Activated effector memory CD4-positive, alpha-beta T cell treated with anti-CD3 and anti-CD28 coated beads, Interleukin-2, amount 50 U/mL, for 16 hours (primary cell): ENCODE data around the gene FSTL4.

Source experiments
- DNase-seq: peaks from one replicate; pipeline ENCODE4 v3.0.0-alpha.2; 2020

Gene FSTL4

GRCh38 chr5:133358271-133358670, 254.1 kb downstream of the FSTL4 start:
- no peak for DNase-seq

GRCh38 chr5:133357758-133358157, 254.6 kb downstream of the FSTL4 start:
- DNase-seq: no peak

- no peak for DNase-seq
Observed at GRCh38 chr5:133356984-133357421, 255.3 kb downstream of the FSTL4 start.

GRCh38 chr5:133356396-133356983, 255.9 kb downstream of the FSTL4 start:
- no peak for DNase-seq

GRCh38 chr5:133354323-133355185, 257.8 kb downstream of the FSTL4 start:
- no peak for DNase-seq

GRCh38 chr5:133353741-133354140, 258.6 kb downstream of the FSTL4 start:
- DNase-seq: no peak

GRCh38 chr5:133348406-133348805, 263.9 kb downstream of the FSTL4 start:
- DNase-seq: peak; percentile 14

- DNase-seq: peak; percentile 55
Observed at GRCh38 chr5:133347039-133347438, 265.3 kb downstream of the FSTL4 start.

- no peak for DNase-seq
Observed at GRCh38 chr5:133344266-133344665, 268.1 kb downstream of the FSTL4 start.

- peak; percentile 24 for DNase-seq
Observed at GRCh38 chr5:133343196-133343595, 269.1 kb downstream of the FSTL4 start.

GRCh38 chr5:133341915-133342710, 270.2 kb downstream of the FSTL4 start:
- peak; percentile 43 for DNase-seq

- peak; percentile 31 for DNase-seq
Observed at GRCh38 chr5:133341296-133341695, 271.0 kb downstream of the FSTL4 start.

GRCh38 chr5:133340822-133341221, 271.5 kb downstream of the FSTL4 start:
- no peak for DNase-seq

GRCh38 chr5:133340002-133340755, 272.2 kb downstream of the FSTL4 start:
- DNase-seq: no peak

GRCh38 chr5:133338504-133339355, 273.6 kb downstream of the FSTL4 start:
- no peak for DNase-seq

- DNase-seq: no peak
Observed at GRCh38 chr5:133337795-133338445, 274.4 kb downstream of the FSTL4 start.

- no peak for DNase-seq
Observed at GRCh38 chr5:133336969-133337410, 275.4 kb downstream of the FSTL4 start.

GRCh38 chr5:133336121-133336968, 276.0 kb downstream of the FSTL4 start:
- DNase-seq: no peak

- peak; percentile 47 for DNase-seq
Observed at GRCh38 chr5:133334796-133335639, 277.3 kb downstream of the FSTL4 start.
